Measurements from ENCODE around the gene KIAA1217.
A peak's percentile ranks its signal among the peaks of the same experiment; 100 is the strongest.

KIAA1217 gene

GRCh38 chr10:24451325-24451820 is 242.4 kb downstream of the KIAA1217 start:
- DNase-seq: no peak

GRCh38 chr10:24452030-24452429 is 243.1 kb downstream of the KIAA1217 start:
- peak; percentile 9 for DNase-seq

- DNase-seq: no peak
Observed at GRCh38 chr10:24453404-24453830, 244.5 kb downstream of the KIAA1217 start.

DNA sequence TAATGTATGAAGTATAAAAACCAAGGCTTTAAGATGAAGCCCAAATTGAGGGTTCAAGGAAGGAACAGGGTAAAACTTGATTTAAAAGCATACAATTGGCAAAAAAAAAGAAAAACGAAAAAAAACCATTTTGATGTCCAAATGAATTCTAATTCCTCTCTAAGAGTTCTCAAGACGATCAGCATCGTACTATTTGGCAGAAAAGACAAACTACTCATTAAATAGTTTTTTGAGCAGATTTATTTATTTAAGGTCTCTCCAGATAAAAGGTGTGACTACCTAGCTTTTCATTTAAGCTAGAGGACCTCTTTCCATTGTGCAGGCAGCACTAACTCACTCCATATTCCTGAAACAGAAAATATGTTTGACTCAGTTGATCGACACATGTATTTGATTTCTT is 245.0 kb downstream of the KIAA1217 start:
- DNase-seq: no peak

DNA sequence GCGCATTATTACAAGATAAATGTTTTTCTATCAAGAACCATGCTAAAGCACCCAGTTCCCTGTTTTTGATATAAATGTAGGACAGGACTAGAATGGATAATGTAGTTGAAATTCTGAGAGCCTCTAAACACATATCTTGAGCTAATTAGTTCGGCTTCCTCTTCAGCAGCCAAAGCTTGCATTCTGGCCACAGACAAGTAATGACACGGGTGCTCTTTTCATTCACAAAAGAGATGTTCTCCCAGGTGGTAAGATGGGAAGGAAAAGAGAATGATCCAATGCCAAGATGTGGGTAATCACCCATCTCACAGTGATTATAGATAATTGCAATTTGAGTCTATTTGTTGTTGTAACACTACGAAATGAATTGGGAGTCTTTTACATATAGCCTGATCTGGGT is 246.5 kb downstream of the KIAA1217 start:
- DNase-seq: no peak

DNA sequence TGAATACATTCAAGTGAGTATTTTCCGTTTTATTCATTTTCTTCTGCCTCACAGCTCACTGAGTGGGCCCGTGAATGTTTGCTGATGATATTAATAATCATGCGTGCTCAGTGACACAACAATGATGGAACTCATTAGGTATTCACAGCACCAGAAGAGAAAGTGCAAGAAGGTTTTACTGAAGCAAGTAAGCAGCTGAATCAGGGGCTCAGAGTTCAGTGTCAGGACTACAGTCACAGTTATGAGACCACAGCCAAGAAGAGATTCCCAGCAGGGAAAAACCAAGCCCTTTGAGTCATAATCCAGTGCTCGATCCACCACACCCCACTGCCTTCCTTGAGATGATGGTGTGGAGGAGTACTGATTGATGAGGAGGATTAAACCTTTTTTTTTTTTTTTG is 247.4 kb downstream of the KIAA1217 start:
- DNase-seq: no peak

DNA sequence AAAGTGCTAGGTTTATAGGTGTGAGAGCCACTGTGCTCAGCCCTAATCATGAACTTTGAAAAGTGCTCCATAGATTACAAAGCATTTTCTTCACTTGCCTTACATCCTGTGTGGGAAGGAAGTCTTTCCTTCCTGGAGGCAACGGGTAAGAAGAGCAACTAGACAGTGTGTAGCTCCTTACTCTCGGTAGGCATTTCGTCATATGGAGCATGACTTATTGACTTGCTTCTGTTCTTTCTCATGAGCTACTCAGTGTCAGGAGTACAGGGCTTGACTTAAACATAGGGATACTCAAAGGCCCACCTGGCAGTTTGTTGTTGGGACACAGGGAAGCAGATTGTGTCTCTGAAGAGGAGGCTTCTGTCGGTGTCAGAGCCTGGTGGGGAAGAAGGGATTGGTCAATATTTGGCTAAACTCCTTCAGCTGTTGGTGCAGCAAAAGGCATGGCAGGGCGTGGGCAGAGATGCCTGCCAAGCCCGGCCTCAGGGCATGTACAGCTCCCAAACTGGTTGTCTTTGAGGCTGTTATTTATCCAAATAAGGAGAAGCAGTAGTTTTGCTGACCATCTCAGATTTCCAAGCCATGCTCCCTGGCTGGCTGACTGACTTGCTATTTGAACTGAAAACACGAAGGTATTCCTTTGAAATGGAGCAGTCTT is 248.9 kb downstream of the KIAA1217 start:
- DNase-seq: no peak

- no peak for DNase-seq
Observed at GRCh38 chr10:24459836-24460235, 250.9 kb downstream of the KIAA1217 start.

DNA sequence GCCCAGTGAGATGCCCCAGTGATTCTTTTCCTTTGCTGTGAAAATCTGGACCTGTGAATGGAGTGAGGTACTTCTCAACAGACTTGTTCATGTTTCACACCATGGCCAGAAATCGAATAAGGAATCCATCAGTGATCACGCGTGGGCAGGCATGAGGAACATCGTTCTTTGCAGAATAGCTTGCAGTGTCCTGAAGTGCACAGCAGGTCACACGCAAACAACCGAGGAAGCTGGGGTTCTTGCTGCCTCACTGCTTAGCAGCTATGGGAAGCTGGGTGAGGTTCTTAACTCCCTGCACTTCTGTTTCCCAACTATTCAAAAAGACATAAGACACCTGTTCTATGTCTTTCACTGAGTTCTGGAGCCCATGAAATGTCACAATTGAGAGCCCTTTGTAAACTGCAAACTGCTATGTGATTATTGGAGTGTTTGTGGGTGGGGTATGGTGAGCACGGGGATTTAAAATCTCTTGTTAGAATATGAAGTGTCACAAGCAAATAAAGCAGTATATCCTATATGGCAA is 253.4 kb downstream of the KIAA1217 start:
- DNase-seq: no peak

GRCh38 chr10:24462889-24463552 is 254.1 kb downstream of the KIAA1217 start:
- DNase-seq: no peak

DNA sequence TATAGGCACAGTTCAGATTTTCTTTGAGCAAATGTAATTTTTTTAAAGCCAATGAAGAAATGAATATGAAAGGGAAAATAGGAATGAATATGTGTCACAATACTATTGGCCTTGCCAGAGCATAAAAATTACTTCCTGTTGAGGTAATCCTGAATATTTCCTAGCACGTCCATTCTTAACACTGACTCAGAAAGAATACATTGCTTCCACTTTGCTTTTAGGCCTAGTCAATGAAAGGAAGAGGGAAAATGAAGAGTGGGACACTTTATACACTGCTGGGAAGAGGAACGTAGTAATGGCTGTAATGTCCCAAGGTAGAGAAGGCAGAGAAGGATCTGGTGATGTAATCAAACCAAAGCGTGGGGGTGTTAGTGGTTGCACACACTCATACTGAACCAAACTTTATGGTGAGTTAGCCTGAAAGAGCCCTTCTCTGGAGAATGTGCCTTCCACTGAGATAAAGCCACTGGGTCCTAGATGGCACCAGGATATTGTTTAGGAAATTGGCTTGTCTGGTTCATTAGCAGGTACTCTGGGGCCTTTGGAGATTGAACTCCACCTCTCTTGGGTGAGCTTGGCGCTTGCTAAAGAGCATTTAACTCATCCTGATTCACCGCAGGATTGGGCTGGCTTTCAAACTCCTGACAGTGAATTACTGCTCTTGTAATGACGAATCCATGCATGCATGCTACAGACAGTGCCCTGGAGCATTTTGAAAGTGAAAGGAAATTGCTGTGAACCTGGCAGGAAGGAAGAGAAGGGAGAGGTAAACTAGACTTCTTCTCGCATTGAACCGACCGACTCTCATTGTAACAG is 254.9 kb downstream of the KIAA1217 start:
- DNase-seq: peak; percentile 10

DNA sequence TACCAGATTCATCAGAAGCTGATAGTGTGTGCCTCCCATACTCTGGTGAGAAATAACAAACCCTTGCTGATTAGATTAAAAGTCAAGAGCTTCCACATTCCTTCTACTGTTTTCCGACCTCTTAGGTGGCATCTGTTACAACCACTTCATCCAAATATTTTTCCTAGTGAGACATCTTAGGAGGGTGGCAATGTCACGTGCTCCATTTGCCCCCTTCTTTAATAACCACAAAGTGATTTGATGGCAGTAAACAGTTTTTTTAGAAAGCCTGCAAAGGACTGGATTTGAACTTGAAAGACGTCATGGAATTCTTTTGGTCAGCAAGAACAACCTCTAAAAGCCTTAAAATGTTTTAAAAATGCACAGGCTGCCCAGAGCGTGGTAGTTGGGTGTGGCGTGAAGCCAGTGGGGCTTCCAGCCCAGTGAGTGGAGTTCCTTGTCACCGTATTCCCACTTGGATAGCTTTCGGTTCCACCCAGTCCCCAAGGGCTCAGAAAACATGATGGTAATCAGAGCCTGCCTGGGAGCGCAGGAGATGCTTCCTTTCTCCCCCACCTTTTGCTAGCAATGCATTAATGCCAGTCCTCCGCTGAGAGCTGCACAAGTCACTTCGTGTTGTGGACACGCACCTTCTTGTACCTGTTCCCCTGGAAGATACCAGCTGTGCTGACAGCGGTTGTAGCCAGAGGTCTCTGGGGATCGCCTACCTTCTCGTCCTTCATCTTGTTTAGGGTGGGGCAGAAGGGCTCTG is 256.4 kb downstream of the KIAA1217 start:
- no peak for DNase-seq

GRCh38 chr10:24465891-24466818 is 257.2 kb downstream of the KIAA1217 start:
- DNase-seq: peak; percentile 39

DNA sequence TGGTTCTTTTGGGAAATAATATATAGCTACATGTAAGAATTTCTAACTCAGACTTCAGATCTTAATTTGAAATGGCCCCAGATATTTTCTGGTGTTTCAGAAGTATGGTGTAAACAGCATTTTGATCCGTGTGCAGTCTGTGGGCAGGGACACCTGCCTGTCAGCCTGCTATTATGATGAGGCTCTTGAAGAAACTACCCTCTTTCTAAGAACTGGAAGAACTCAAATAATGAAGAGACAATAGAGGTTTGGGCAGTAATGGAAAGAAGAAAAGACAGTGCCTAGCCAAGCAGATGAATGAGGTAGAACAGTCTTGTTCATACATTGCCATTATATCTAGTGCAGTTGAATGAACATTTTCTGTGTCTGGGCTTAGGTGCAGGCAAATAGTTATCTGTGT is 258.2 kb downstream of the KIAA1217 start:
- DNase-seq: no peak

DNA sequence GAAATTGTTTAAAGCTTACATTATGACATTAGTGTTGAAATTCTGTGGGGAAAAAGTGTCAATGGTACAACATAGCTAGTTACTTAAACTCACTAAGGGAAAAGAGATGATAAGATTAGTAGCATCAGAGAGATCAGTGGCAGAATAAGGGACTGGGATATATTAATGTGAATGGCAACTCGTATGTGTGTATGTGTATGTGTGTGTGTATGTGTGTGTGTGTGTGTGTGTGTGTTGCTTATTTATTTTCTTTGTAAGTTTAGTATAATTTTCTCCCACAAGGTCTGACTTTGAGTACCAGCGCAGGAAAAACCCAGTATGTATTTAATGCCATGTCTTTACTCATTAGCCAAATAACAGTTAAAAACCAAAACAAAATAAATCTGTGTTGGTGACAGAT is 258.7 kb downstream of the KIAA1217 start:
- no peak for DNase-seq

GRCh38 chr10:24468281-24468751 is 259.4 kb downstream of the KIAA1217 start:
- no peak for DNase-seq

DNA sequence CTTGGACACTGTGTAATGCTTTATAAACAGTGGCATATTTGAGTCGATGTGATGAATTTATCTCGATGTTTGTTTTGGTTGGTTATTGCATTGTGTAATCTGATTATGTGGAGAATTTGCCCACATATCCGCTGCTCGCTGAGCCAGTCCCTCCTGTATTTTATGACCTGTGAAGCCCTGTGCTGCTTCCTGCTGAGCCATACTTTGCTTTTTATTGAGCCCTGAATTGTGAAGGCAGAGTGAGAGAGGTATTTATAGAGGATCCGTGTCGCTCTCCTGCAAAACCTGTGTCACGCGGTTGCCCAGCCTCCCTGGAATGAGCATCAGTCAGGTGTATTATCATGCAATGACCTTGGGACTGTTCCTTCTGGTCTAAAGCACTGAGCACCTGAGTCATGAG is 261.1 kb downstream of the KIAA1217 start:
- DNase-seq: no peak

DNA sequence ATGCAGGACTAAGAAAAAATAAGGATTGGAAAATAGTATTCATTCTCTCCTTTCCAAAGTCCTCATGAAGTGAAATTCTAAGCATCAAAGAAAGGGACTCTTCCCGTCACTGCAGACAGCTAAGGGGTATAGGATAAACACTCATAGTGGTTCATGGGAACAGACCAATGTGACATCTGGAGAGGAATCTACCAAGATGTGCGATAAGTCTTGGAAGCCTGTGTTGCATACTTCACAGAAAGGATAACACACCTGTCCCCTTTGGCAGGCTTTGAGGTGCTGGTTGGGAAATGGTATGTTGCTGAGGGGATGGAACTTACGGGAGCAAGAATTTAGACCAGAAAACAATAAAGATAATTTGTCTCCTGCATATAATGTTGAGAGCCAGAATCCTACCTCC is 266.7 kb downstream of the KIAA1217 start:
- no peak for DNase-seq

- DNase-seq: no peak
Observed at GRCh38 chr10:24476913-24477701, 268.2 kb downstream of the KIAA1217 start.

DNA sequence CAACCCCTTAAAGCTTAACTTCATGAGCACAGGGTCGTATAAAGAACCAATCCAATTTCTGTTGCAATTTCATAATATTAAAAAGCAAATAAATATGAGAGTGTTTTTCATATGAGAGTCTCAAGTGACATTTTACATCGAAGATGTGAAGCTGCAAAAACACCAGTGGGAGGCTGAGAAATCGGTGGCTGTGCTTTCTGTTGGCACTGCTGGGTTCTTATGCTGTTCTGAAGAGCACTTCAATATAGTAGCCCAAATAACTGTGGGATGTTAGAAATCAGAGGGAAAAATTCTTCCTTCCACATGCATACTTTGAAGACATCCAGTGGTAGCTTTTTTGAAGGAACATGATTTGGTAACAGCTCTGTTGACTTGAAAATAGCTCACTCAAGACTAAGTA is 269.0 kb downstream of the KIAA1217 start:
- DNase-seq: no peak

- no peak for DNase-seq
Observed at GRCh38 chr10:24479806-24480205, 270.9 kb downstream of the KIAA1217 start.
